Endothelial cell of umbilical vein (primary cell): ENCODE results near the gene OTP. TPM values are rescaled to one million over a fixed set of nuclear protein-coding genes. Genes with fewer than 3 reads are reported as not detected.

ENCODE experiments used
- BruUV-seq: library from RNA; stranded (reverse); fragments of 400-500 nt; replicated peaks from 2 replicates; lab custom pipeline; 2021; lab: Mats Ljungman, UMichigan
- CTCF ChIA-PET: fragments of 300-600, 350-600 bp; sonication (Branson Sonifier 250); formaldehyde crosslinking; loops from one replicate; lab custom pipeline; 2021; ENCODE audit warnings: antibody characterized with exemption, inconsistent platforms; lab: Charles Lee
- POLR2A ChIA-PET: fragments of 300-600, 350-600 bp; sonication (Branson Sonifier 250); formaldehyde crosslinking; loops from one replicate; lab custom pipeline; 2021; ENCODE audit warnings: antibody characterized with exemption, inconsistent platforms; lab: Charles Lee
- DNase-seq: peaks from one replicate; pipeline ENCODE4 v3.0.0-alpha.2; 2011; ENCODE audit warnings: low read depth, low spot score
- FAIRE-seq: peaks from 2 replicates; lab custom pipeline; 2011; peaks lifted over from hg19 to GRCh38; lab: Jason Lieb, UNC
- H2AFZ ChIP-seq: 2 replicates; pipeline ENCODE4 v1.6.0; 2012; ENCODE audit warnings: low read depth, low read length, control low read depth, inconsistent platforms
- H3K27ac ChIP-seq: 2 replicates; pipeline ENCODE4 v1.5.1; 2011; ENCODE audit warnings: low read depth, mild to moderate bottlenecking, control low read depth, low read length, moderate library complexity; ENCODE audit not compliant: insufficient read depth
- H3K27me3 ChIP-seq, 2 experiments: 2 replicates each; pipeline versions ENCODE4 v1.6.0 to v1.6.1; 2011; ENCODE audit warnings: low read length in 2 of 2, mixed read lengths in 1 of 2; ENCODE audit not compliant: control insufficient read depth in 2 of 2, insufficient read depth in 2 of 2
- H3K36me3 ChIP-seq, 2 experiments: 2 replicates in 1 of 2; 3 replicates in 1 of 2; pipeline ENCODE4 v1.5.1; 2011; ENCODE audit warnings: low read length in 2 of 2, mild to moderate bottlenecking in 1 of 2, moderate library complexity in 1 of 2; ENCODE audit not compliant: control insufficient read depth in 2 of 2, insufficient read depth in 2 of 2; ENCODE audit errors: extremely low read depth in 1 of 2
- H3K4me1 ChIP-seq: 3 replicates; pipeline ENCODE4 v1.5.1; 2011; ENCODE audit warnings: mild to moderate bottlenecking, low read length; ENCODE audit not compliant: control insufficient read depth, insufficient read depth; ENCODE audit errors: extremely low read depth
- H3K4me2 ChIP-seq: 2 replicates; pipeline ENCODE4 v1.6.1; 2011; ENCODE audit warnings: low read length, control low read depth, mixed read lengths; ENCODE audit not compliant: insufficient read depth
- H3K4me3 ChIP-seq, 3 experiments: fragments of 200-600 bp in 1 of 3; sonication (generic), shearing (Covaris generic) in 1 of 3; replicated peaks in 1 of 3; 2 replicates each; pipeline ENCODE4 v1.5.1; 2011 to 2016; ENCODE audit warnings: control low read depth in 3 of 3, low read length in 3 of 3, mild to moderate bottlenecking in 2 of 3, inconsistent platforms in 1 of 3, low read depth in 1 of 3, moderate library complexity in 1 of 3; ENCODE audit not compliant: insufficient read depth in 1 of 3
- H3K79me2 ChIP-seq: 2 replicates; pipeline ENCODE4 v1.6.0; 2012; ENCODE audit warnings: low read length, inconsistent platforms; ENCODE audit not compliant: control insufficient read depth, insufficient read depth
- H3K9ac ChIP-seq: replicated peaks from 2 replicates; pipeline ENCODE3; 2011; ENCODE audit warnings: low read length, control low read depth; ENCODE audit not compliant: insufficient read depth; ENCODE audit errors: extremely low read depth
- H3K9me1 ChIP-seq: replicated peaks from 3 replicates; pipeline ENCODE4 v1.6.0; 2011; ENCODE audit warnings: mild to moderate bottlenecking, low read length; ENCODE audit not compliant: control insufficient read depth, insufficient read depth; ENCODE audit errors: extremely low read depth
- H3K9me3 ChIP-seq: replicated peaks from 2 replicates; pipeline ENCODE4 v1.5.1; 2012; ENCODE audit warnings: low read length, inconsistent platforms; ENCODE audit not compliant: control insufficient read depth, insufficient read depth
- H4K20me1 ChIP-seq: replicated peaks from 2 replicates; pipeline ENCODE3; 2011; ENCODE audit warnings: mild to moderate bottlenecking, low read length; ENCODE audit not compliant: control insufficient read depth, insufficient read depth; ENCODE audit errors: extremely low read depth
- EZH2 ChIP-seq: IDR thresholded peaks from 2 replicates; pipeline ENCODE4 v1.6.1; 2012; ENCODE audit warnings: borderline replicate concordance, low read depth, mild to moderate bottlenecking, moderate library complexity, low read length, inconsistent platforms; ENCODE audit not compliant: severe bottlenecking
- FOS ChIP-seq: IDR thresholded peaks from 2 replicates; pipeline ENCODE4 v1.6.1; 2011; ENCODE audit warnings: mild to moderate bottlenecking, low read length, moderate library complexity, borderline replicate concordance; ENCODE audit not compliant: insufficient read depth
- GATA2 ChIP-seq: IDR thresholded peaks from 2 replicates; pipeline ENCODE4 v1.7.0; 2011; ENCODE audit warnings: low read depth, mild to moderate bottlenecking, moderate library complexity, mixed read lengths, low read length; ENCODE audit not compliant: insufficient read length, insufficient read depth
- JUN ChIP-seq: IDR thresholded peaks from 2 replicates; pipeline ENCODE4 v1.6.1; 2011; ENCODE audit warnings: borderline replicate concordance, low read depth; ENCODE audit not compliant: insufficient read length, insufficient read depth
- MAX ChIP-seq: IDR thresholded peaks from 2 replicates; pipeline ENCODE4 v1.6.1; 2011; ENCODE audit not compliant: insufficient read depth, insufficient read length
- MYC ChIP-seq: IDR thresholded peaks from one replicate; pipeline ENCODE4 v1.6.1; 2011; ENCODE audit warnings: mild to moderate bottlenecking, low read depth, low read length
- POLR2A ChIP-seq: IDR thresholded peaks from 2 replicates; pipeline ENCODE4 v1.6.1; 2012; ENCODE audit warnings: low read depth, mild to moderate bottlenecking, control low read depth, low read length
- POLR2AphosphoS5 ChIP-seq: IDR thresholded peaks from 2 replicates; pipeline ENCODE4 v1.6.1; 2012; ENCODE audit warnings: low read depth, mild to moderate bottlenecking, control low read depth, low read length, moderate library complexity; ENCODE audit not compliant: insufficient read depth
- dilution Hi-C: fragments of 300-500 bp; cut with MboI; formaldehyde crosslinking; loops from one replicate; pipeline ENCODE4 v1.15.0; 2019; ENCODE audit warnings: low sequenced_read_pairs; ENCODE audit not compliant: extremely low pct_ligation_motif_present
- intact Hi-C: fragments of 100-400 bp; cut with micrococcal nuclease; formaldehyde crosslinking; loops from one replicate; pipeline ENCODE4 v1.10.0; 2022
- polyA plus RNA-seq, 4 experiments: library from polyadenylated mRNA; depleted of rRNA in 3 of 4; stranded (reverse) in 3 of 4; unstranded in 1 of 4; fragments of >200 nt; gene quantifications; 2 replicates each; pipeline versions ENCODE4 v1.2.1 to v1.2.3, GENCODE V29; 2011 to 2012; ENCODE audit warnings: missing spikeins in 1 of 4
- total RNA-seq: library from RNA; stranded (reverse); gene quantifications from 2 replicates; pipeline ENCODE4 v1.2.3, GENCODE V29; 2021
- TF ChIP-seq, protein P1 (sequence below), 2 donors: IDR thresholded peaks; 1 replicate in 1 of 2; 2 replicates in 1 of 2; pipeline ENCODE4 v1.5.1; 2011; ENCODE audit warnings: low read length in 2 of 2, mild to moderate bottlenecking in 2 of 2, moderate library complexity in 2 of 2, control low read depth in 1 of 2, inconsistent platforms in 1 of 2, low read depth in 1 of 2; ENCODE audit not compliant: insufficient read depth in 1 of 2; ENCODE audit errors: extremely low read depth in 1 of 2

OTP gene
- total and polyA plus RNA-seq, 2 donors (not counting 3 experiments of a cell fraction or from before 2014, with no cell fraction given) = not detected

DNA sequence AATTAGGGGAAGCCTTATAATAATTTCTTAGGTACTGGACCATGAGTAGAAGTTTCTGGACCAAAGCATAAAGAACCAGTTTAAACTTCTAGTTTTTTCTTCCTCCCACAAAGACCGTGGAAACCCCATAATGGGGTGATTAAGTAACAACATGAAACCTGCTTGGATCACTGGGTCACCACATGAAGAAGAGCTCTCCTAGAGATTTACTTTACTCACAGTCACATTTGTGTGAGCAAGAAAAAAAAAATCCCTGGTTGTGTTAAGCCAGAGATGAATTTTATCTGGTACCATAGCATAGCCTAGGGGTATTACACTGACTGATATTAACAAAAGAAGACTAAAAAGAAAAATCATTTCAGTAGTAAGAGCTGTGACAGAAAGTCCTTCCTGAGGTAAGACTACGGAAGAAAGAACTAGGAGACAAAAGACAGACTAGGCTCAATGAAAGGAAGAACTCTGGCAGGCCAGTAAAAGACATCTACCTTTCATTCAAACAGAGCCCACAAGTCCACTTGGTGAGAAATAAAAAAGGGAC is 15.2 kb downstream of the OTP start:
- Histone ChIP-seq H3K4me2 (no peak overlapping the region), H3K79me2 (no peaks in the 10 kb centered on the region), H3K27me3 (peaks cover 32 to 57% of the 10 kb centered on the region in 2 experiments), H3K4me3 (no peak overlapping the region), H3K9me3 (no peaks in the 10 kb centered on the region), H3K36me3 (no peaks in the 10 kb centered on the region), H2AFZ (no peak overlapping the region), H3K4me1 (no peaks in the 10 kb centered on the region), H3K9ac (no peak overlapping the region), H4K20me1 (no peaks in the 10 kb centered on the region), H3K27ac (no peak overlapping the region), H3K9me1 (no peaks in the 10 kb centered on the region)
- intact Hi-C loops = no loop called here
- dilution Hi-C loops = no loop called here
- no peak for FAIRE-seq
- TF ChIP-seq MAX (no peak), POLR2A (no peak), MYC (no peak), GATA2 (no peak), POLR2AphosphoS5 (no peak), EZH2 (no peak), FOS (no peak), JUN (no peak)
- TF ChIP-seq, protein P1, sequence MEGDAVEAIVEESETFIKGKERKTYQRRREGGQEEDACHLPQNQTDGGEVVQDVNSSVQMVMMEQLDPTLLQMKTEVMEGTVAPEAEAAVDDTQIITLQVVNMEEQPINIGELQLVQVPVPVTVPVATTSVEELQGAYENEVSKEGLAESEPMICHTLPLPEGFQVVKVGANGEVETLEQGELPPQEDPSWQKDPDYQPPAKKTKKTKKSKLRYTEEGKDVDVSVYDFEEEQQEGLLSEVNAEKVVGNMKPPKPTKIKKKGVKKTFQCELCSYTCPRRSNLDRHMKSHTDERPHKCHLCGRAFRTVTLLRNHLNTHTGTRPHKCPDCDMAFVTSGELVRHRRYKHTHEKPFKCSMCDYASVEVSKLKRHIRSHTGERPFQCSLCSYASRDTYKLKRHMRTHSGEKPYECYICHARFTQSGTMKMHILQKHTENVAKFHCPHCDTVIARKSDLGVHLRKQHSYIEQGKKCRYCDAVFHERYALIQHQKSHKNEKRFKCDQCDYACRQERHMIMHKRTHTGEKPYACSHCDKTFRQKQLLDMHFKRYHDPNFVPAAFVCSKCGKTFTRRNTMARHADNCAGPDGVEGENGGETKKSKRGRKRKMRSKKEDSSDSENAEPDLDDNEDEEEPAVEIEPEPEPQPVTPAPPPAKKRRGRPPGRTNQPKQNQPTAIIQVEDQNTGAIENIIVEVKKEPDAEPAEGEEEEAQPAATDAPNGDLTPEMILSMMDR (IDR thresholded peaks at IDR 0.05; ENCODE audit: extremely low read depth in 1 of 2, insufficient read depth in 1 of 2, low read depth in 1 of 2, low read length in 2 of 2) = no peak
- no TSS peak for BruUV-seq
- CTCF ChIA-PET = no interaction called here
- no peak for DNase-seq
- POLR2A ChIA-PET = no interaction called here
